Posterior vena cava (tissue), 2 donors: ENCODE results near the gene FERMT1. TPM values are rescaled to one million over a fixed set of nuclear protein-coding genes. Genes with fewer than 3 reads are reported as not detected.
"Not testable (repeated sequence)": the region's sequence is repeated elsewhere in the genome, so short reads cannot be mapped to it uniquely, and the experiment has no call there.

Experiments
- DNase-seq: peaks from one replicate; pipeline ENCODE4 v3.0.0-alpha.2; 2020; ENCODE audit warnings: low spot score
- intact Hi-C, 2 donors: fragments of 100-400 bp; cut with DNase I; formaldehyde crosslinking; loops; one replicate each; pipeline versions ENCODE4 v1.14.1 to v1.14.2; 2022 to 2023
- total RNA-seq, 2 donors: library from RNA; stranded (reverse); fragmentation: NEBNext Ultra II Directional; extraction: Animal tissue kit (Norgen Biotek cat#: 25700); gene quantifications; one replicate each; pipeline ENCODE4 v1.2.1, GENCODE V29; 2021
- donor health status: DM: yes; HTN: yes; CAD: no.
- donor health status: DM: yes; HTN: yes; CAD: no.

Gene FERMT1
- total RNA-seq, 2 donors from 2014 or later, result 1.4 TPM; not detected in 1

GRCh38 chr20:6075428-6076219 lies 47.2 kb downstream of the FERMT1 start:
- DNase-seq, result no peak
- intact Hi-C loops, result loop anchor here in 1 of 2 donors (5.0 kb wide), 2 partner anchors 123 to 548 kb away; partner anchors contain the start of genes MCM8 and TRMT6

GRCh38 chr20:6074784-6075183 lies 48.0 kb downstream of the FERMT1 start:
- intact Hi-C loops, result loop anchor here in 1 of 2 donors (5.0 kb wide), 2 partner anchors 122 to 547 kb away; partner anchors contain the start of genes MCM8 and TRMT6
- DNase-seq, result no peak

GRCh38 chr20:6074145-6074561 lies 48.7 kb downstream of the FERMT1 start:
- intact Hi-C loops, result no loop called here
- DNase-seq, result no peak

- intact Hi-C loops, result no loop called here
- DNase-seq, result no peak
These were observed 51.8 kb downstream of the FERMT1 start for GRCh38 chr20:6070829-6071695.

- DNase-seq, result no peak
- intact Hi-C loops, result no loop called here
These were observed 53.2 kb downstream of the FERMT1 start for GRCh38 chr20:6069669-6070068.

- intact Hi-C loops, result no loop called here
- DNase-seq, result no peak
These were observed 55.0 kb downstream of the FERMT1 start for GRCh38 chr20:6067763-6068318.

GRCh38 chr20:6066582-6066981 lies 56.2 kb downstream of the FERMT1 start:
- DNase-seq, result no peak
- intact Hi-C loops, result no loop called here

GRCh38 chr20:6061544-6061943 lies 61.3 kb downstream of the FERMT1 start:
- intact Hi-C loops, result loop anchor here in 1 of 2 donors (2.0 kb wide), 1 partner anchor 23 kb away; no protein-coding TSS in a partner anchor
- no peak for DNase-seq

- intact Hi-C loops, result loop anchor here in 1 of 2 donors (2.0 kb wide), 1 partner anchor 25 kb away; no protein-coding TSS in a partner anchor
- no peak for DNase-seq
These were observed 62.6 kb downstream of the FERMT1 start for GRCh38 chr20:6060213-6060612.

- no peak for DNase-seq
- intact Hi-C loops, result no loop called here
These were observed 64.0 kb downstream of the FERMT1 start for GRCh38 chr20:6058684-6059295.

- intact Hi-C loops, result loop anchor here in 1 of 2 donors (1.0 kb wide), 1 partner anchor 16 kb away; no protein-coding TSS in a partner anchor
- no peak for DNase-seq
These were observed 65.1 kb downstream of the FERMT1 start for GRCh38 chr20:6057691-6058090.

- intact Hi-C loops, result loop anchor here in 1 of 2 donors (1.0 kb wide), 1 partner anchor 16 kb away; no protein-coding TSS in a partner anchor
- DNase-seq, result no peak
These were observed 65.7 kb downstream of the FERMT1 start for GRCh38 chr20:6057139-6057538.

GRCh38 chr20:6055981-6056569 lies 66.8 kb downstream of the FERMT1 start:
- DNase-seq, result no peak
- intact Hi-C loops, result no loop called here

- DNase-seq, result no peak
- intact Hi-C loops, result no loop called here
These were observed 67.6 kb downstream of the FERMT1 start for GRCh38 chr20:6055161-6055783.

- DNase-seq, intact Hi-C loops: not testable (repeated sequence)
These were observed 68.2 kb downstream of the FERMT1 start for GRCh38 chr20:6054689-6055051.

- intact Hi-C loops, result no loop called here
- no peak for DNase-seq
These were observed 68.8 kb downstream of the FERMT1 start, which contains the start of gene LRRN4 for GRCh38 chr20:6053776-6054688. Gene LRRN4 (minus strand): TSS chr20:6054060. CDS start chr20:6052799, 1,261 bp downstream.

- no peak for DNase-seq
- intact Hi-C loops, result no loop called here
These were observed 69.6 kb downstream of the FERMT1 start for GRCh38 chr20:6053064-6053775.
